GM13977 (cell line): ENCODE measurements around the gene FKBP5.

Source experiments
- DNase-seq: peaks from one replicate; pipeline ENCODE4 v3.0.0; 2012; ENCODE audit warnings: low spot score
- in situ Hi-C: fragments of 300-500 bp; cut with MboI; formaldehyde crosslinking; loops from one replicate; pipeline ENCODE4 v1.12.0; 2022; ENCODE audit warnings: low sequenced_read_pairs, low pct_unique_long_range_greater_than_20kb, mixed read lengths, inconsistent platforms; ENCODE audit not compliant: unreplicated experiment
- TF ChIP-seq, protein P1 (sequence below): IDR thresholded peaks from 2 replicates; pipeline ENCODE4 v1.5.1; 2012; ENCODE audit warnings: mild to moderate bottlenecking, control low read depth; ENCODE audit not compliant: insufficient read depth; ENCODE audit errors: extremely low read depth, missing control alignments

FKBP5 gene

DNA sequence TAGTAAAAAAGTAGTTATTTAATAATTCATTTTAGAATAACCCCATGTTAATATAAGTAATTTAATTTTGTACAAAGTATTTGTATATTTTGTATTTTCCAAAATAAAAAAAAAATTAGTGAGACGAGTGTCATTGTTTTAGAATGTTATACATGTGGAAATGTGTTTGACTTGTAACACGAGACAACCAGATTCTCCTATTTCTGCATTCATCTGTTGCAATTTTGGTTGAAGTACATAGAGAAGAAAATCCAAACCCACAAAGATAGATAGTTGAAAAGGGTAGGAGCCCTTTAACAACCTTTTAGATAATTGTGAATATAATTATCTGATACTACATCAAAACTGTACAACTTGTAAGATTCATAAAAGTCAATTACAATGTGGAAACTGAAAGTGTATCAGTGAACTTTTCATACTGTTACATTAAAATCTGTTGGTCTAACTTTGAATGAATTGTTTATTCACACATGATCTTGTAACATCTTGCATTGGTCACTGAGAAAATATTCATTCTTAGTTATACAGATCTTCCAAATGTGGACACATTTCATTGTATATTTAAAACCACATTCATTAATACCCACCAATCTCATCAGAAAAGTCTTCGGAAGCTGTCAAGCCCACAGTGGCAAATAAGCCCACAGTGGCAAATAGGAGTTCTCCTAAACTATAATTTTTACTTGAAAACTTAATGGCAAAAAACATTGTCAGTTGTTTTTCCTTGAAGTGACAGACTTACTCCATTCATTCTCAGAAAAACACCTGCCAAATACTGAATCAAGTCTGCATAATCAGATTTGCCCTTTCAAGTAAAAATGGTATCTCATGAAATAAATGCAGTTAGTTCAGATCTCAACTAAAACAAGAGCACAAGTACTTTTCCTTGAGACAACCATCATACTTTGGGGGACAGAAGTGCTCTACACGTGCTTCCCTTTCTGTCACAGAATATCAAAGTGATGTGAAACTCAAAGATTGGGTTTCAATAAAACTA lies 52.8 kb downstream of the FKBP5 start:
- DNase-seq = no peak
- in situ Hi-C loops = no loop called here
- TF ChIP-seq, protein P1, sequence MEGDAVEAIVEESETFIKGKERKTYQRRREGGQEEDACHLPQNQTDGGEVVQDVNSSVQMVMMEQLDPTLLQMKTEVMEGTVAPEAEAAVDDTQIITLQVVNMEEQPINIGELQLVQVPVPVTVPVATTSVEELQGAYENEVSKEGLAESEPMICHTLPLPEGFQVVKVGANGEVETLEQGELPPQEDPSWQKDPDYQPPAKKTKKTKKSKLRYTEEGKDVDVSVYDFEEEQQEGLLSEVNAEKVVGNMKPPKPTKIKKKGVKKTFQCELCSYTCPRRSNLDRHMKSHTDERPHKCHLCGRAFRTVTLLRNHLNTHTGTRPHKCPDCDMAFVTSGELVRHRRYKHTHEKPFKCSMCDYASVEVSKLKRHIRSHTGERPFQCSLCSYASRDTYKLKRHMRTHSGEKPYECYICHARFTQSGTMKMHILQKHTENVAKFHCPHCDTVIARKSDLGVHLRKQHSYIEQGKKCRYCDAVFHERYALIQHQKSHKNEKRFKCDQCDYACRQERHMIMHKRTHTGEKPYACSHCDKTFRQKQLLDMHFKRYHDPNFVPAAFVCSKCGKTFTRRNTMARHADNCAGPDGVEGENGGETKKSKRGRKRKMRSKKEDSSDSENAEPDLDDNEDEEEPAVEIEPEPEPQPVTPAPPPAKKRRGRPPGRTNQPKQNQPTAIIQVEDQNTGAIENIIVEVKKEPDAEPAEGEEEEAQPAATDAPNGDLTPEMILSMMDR = no peak

DNA sequence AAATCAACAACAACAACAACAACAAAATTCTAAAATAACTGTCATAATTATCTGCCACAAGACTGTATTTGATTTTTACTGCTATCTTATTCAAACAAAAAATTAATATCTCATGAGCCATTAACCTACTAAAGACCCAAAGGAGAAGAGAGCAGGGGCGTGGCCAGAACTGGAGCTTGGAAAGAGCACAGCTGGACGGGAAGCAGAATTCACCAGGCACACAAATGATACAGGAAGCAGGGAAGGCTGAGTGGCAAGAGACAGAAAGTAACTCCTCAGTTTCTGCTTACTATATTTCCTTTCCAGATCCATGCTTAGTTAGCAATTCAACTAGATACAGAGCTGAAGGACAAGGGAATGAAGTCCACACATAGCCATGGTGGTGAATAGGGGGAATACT lies 54.4 kb downstream of the FKBP5 start:
- TF ChIP-seq, protein P1 = no peak
- no peak for DNase-seq
- in situ Hi-C loops = no loop called here

DNA sequence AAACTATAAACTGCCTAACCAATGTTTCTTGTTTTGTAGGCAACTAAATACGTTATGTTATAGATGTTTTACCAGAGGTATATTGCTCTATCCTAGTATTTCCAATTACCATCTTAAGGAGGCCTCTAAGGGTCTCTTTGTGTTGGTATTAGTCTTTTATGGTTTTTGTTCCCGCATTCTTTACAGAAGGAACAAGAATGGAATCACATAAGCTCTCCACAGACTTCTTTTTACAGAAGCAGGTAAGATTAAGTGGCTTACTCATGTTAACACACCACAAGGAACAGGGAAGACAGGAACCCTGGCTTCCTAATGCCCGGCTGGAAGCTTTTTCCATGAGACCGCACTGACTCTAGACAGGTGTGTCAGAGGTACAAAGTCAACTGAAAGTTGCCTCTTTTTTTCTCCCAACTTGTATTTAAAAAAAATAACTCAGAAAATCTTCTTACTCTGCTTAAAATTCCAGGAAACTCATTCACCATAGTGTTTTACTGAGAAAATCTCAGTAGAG lies 55.1 kb downstream of the FKBP5 start:
- in situ Hi-C loops = no loop called here
- TF ChIP-seq, protein P1 = no peak
- no peak for DNase-seq

DNA sequence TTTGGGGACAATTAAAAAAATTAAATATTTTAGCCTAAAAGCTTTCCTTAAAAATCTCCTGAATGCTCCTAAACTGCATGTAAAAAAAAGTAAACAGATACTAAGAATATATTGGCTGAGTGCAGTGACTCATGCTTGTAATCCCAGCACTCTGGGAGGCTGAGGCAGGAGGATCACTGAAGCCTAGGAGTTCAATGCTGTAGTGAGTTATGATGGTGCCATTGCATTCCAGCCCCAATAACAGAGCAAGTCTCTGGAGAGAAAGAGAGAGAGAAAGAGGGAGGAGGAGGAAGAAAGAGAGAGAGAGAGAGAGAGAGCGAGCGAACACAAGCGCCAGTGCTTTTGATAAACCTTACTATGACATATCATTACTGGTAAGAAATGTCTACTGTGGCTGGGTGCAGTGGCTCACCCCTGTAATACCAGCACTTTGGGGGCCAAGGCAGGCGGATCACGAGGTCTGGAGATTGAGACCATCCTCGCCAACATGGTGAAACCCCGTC lies 58.8 kb downstream of the FKBP5 start:
- in situ Hi-C loops = no loop called here
- no peak for DNase-seq

DNA sequence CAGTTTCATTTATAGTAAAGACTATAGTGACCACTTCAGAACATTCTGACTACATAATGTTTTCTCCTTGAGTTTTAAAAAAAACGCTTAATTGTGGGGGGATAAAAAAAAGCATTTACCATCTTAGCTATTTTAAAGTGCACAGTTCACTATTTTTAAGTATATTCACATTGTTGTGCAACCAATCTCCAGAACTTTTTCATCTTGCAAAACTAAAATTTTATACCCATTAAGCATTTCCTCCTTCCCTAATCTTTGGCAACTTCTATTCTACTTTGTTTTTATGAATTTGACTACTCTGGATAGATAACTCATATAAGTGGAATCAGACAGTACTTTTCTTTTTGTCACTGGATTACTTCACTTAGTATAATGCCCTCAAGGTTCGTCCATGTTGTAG lies 62.3 kb downstream of the FKBP5 start:
- in situ Hi-C loops = no loop called here
- TF ChIP-seq, protein P1 = no peak
- no peak for DNase-seq

More for the DNA sequence above, 58.8 kb downstream of the FKBP5 start:
- TF ChIP-seq, protein P1 = no peak

DNA sequence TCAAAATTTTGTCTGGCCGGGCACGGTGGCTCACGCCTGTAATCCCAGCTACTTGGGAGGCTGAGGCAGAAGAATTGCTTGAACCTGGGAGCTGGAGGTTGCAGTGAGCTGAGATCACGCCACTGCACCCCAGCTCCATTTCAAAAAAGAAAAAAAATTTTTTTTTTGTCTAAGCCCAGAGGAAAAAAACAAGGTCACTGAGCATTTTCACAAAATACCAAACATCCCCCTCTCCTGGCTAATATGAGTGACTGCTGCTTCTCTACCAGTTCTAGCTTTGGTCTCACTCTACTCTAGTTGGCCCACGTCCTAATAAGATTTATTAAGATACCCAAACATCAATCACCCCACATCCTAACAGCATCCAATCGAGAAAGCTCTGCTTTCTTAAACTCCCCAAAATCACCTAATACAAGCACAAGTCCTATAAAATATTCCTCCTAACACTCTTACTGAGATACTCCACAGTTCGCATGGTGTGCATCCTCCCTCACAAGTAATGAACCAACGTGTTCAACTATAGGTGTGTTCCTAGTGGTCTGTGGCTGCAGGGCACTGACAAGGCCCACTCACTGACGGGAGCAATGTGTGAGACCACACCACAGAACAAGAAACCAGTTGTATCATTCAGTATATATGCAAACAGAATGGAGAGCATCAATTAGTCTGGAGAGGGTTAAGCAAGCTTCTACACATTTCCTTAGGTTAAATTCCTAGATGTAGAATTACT lies 64.2 kb downstream of the FKBP5 start:
- DNase-seq = no peak
- TF ChIP-seq, protein P1 = no peak
- in situ Hi-C loops = no loop called here
